WTC11 (cell line): ENCODE results near the gene GNAL. TPM values are rescaled to one million over a fixed set of nuclear protein-coding genes. Genes with fewer than 3 reads are reported as not detected.

Source experiments
- ATAC-seq: fragments of 200-7000 bp; cut with Tn5 transposase; 2 replicates; pipeline ENCODE4 v1.10.0; 2021; ENCODE audit warnings: mild to moderate bottlenecking, moderate library complexity
- CTCF ChIA-PET: fragments of 300-600 bp; sonication (Branson Sonifier 250); formaldehyde crosslinking; loops from one replicate; lab custom pipeline; 2021; ENCODE audit warnings: antibody characterized with exemption; lab: Charles Lee
- POLR2A ChIA-PET: fragments of 350-600 bp; sonication (Branson Sonifier 250); formaldehyde crosslinking; loops from one replicate; lab custom pipeline; 2021; ENCODE audit warnings: antibody characterized with exemption; lab: Charles Lee
- DNase-seq: peaks from one replicate; pipeline ENCODE4 v3.0.0; 2021; ENCODE audit warnings: low spot score
- H3K27ac Mint-ChIP-seq: 2 replicates; pipeline ENCODE4 v1.8.0; 2021; ENCODE audit warnings: mixed read lengths
- H3K27me3 Mint-ChIP-seq: 2 replicates; pipeline ENCODE4 v1.8.0; 2021; ENCODE audit warnings: low read depth, mild to moderate bottlenecking, moderate library complexity, mixed read lengths
- H3K36me3 Mint-ChIP-seq: 2 replicates; pipeline ENCODE4 v1.8.0; 2021; ENCODE audit warnings: mixed read lengths
- H3K4me1 Mint-ChIP-seq: 2 replicates; pipeline ENCODE4 v1.8.0; 2022; ENCODE audit warnings: mixed read lengths
- H3K4me3 Mint-ChIP-seq: 2 replicates; pipeline ENCODE4 v1.8.0; 2021; ENCODE audit warnings: mild to moderate bottlenecking, moderate library complexity, mixed read lengths
- H3K9me3 Mint-ChIP-seq: 2 replicates; pipeline ENCODE4 v1.8.0; 2021; ENCODE audit warnings: mixed read lengths
- ATF1 ChIP-seq: sonication (generic); formaldehyde crosslinking; IDR thresholded peaks from 2 replicates; pipeline ENCODE4 v1.8.1; 2023; ENCODE audit warnings: mild to moderate bottlenecking, moderate library complexity, missing genetic modification reagents
- ETV6 ChIP-seq: sonication (generic); formaldehyde crosslinking; IDR thresholded peaks from 2 replicates; pipeline ENCODE4 v1.8.1; 2022; ENCODE audit warnings: mild to moderate bottlenecking, missing genetic modification reagents
- GABPB1 ChIP-seq: sonication (generic); formaldehyde crosslinking; IDR thresholded peaks from 2 replicates; pipeline ENCODE4 v1.8.1; 2023; ENCODE audit warnings: mild to moderate bottlenecking, missing genetic modification reagents
- MYBL2 ChIP-seq: sonication (generic); formaldehyde crosslinking; IDR thresholded peaks from 2 replicates; pipeline ENCODE4 v1.8.1; 2023; ENCODE audit warnings: mild to moderate bottlenecking, moderate library complexity, missing genetic modification reagents
- NR1H2 ChIP-seq: sonication (generic); formaldehyde crosslinking; IDR thresholded peaks from 2 replicates; pipeline ENCODE4 v1.9.0; 2021; ENCODE audit warnings: mild to moderate bottlenecking, moderate library complexity, missing genetic modification reagents
- OVOL2 ChIP-seq: fragments of 250-450 bp; sonication (Bioruptor Pico); IDR thresholded peaks from 2 replicates; pipeline ENCODE4 v1.9.0; 2021; ENCODE audit warnings: mild to moderate bottlenecking, borderline replicate concordance
- ZNF121 ChIP-seq: sonication (generic); formaldehyde crosslinking; IDR thresholded peaks from 2 replicates; pipeline ENCODE4 v1.8.0; 2023; ENCODE audit warnings: missing genetic modification reagents
- ZNF138 ChIP-seq: sonication (generic); formaldehyde crosslinking; conservative IDR thresholded peaks from 2 replicates; pipeline ENCODE4 v1.8.1; 2022; ENCODE audit warnings: mild to moderate bottlenecking, moderate library complexity, missing genetic modification reagents
- ZNF317 ChIP-seq: sonication (generic); formaldehyde crosslinking; IDR thresholded peaks from 2 replicates; pipeline ENCODE4 v1.8.1; 2023; ENCODE audit warnings: low read depth, mild to moderate bottlenecking, moderate library complexity, missing genetic modification reagents, borderline replicate concordance
- ZNF671 ChIP-seq: fragments of 250-450 bp; sonication (Bioruptor Pico); IDR thresholded peaks from 2 replicates; pipeline ENCODE4 v1.8.0; 2021; ENCODE audit warnings: mild to moderate bottlenecking
- total RNA-seq: library from RNA; stranded (reverse); gene quantifications from 3 replicates; pipeline ENCODE4 v1.2.3, GENCODE V29; 2021
- TF ChIP-seq, protein P1 (sequence below): sonication (generic); formaldehyde crosslinking; IDR thresholded peaks from 2 replicates; pipeline ENCODE4 v1.8.0; 2022; ENCODE audit warnings: mild to moderate bottlenecking, missing genetic modification reagents
- TF ChIP-seq, protein P2 (sequence below): sonication (generic); formaldehyde crosslinking; IDR thresholded peaks from 2 replicates; pipeline ENCODE4 v1.8.1; 2023; ENCODE audit warnings: mild to moderate bottlenecking, missing genetic modification reagents, moderate library complexity
- TF ChIP-seq, protein P3 (sequence below): sonication (generic); formaldehyde crosslinking; IDR thresholded peaks from 2 replicates; pipeline ENCODE4 v1.8.0; 2022; ENCODE audit warnings: mild to moderate bottlenecking, missing genetic modification reagents
- TF ChIP-seq, protein P4 (sequence below): sonication (generic); formaldehyde crosslinking; conservative IDR thresholded peaks from 2 replicates; pipeline ENCODE4 v1.8.1; 2022; ENCODE audit warnings: mild to moderate bottlenecking, missing genetic modification reagents
- TF ChIP-seq, protein P5 (sequence below): sonication (generic); formaldehyde crosslinking; IDR thresholded peaks from 2 replicates; pipeline ENCODE4 v1.8.1; 2023; ENCODE audit warnings: mild to moderate bottlenecking, missing genetic modification reagents
- TF ChIP-seq, protein P6 (sequence below): sonication (generic); formaldehyde crosslinking; IDR thresholded peaks from 2 replicates; pipeline ENCODE4 v1.8.0; 2023; ENCODE audit warnings: missing genetic modification reagents
- TF ChIP-seq, protein P7 (sequence below): fragments of 250-450 bp; sonication (Bioruptor Pico); IDR thresholded peaks from 2 replicates; pipeline ENCODE4 v1.9.0; 2021; ENCODE audit warnings: mild to moderate bottlenecking, borderline replicate concordance
- TF ChIP-seq, protein P8 (sequence below): sonication (generic); formaldehyde crosslinking; IDR thresholded peaks from 2 replicates; pipeline ENCODE4 v1.8.1; 2022; ENCODE audit warnings: low read depth, missing genetic modification reagents, borderline replicate concordance

The GNAL gene
- total RNA-seq, 1 experiment from 2014 or later, result 22.3 TPM

DNA sequence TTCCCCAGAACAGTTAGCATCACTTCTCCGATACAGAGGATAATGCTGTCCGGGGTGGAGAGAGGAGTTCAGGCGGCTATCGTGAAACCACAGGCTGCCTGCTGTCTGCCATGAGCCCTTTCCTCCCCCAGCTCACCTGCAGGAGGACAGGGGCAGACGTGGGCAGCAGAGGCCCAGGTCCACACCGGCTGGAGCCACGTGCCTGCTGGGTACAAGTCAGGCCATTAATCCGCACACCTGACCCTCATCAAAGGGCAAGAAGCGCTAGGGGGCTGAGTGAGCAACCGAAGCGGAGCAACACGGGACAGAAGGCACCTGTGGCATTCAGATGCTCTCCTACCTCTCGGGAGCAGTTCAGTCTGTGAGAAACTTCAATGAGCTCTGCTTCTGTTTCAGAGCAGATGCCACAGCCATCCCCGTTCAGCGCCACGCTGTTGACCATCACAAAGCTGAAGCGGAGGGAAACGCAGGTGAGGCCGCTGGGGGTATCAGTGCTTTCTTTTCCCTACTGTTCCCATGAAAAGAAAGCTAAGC, 197.6 kb downstream of the GNAL start:
- POLR2A ChIA-PET, result interaction anchor here (0.7 kb wide), 2 partner anchors 95 to 153 kb away, joined by 3 read pairs; partner anchors contain the start of gene IMPA2
- CTCF ChIA-PET, result interaction anchor here (0.6 to 1.7 kb wide), 7 partner anchors 51 to 231 kb away, joined by 3 to 5 read pairs (median 4); no protein-coding TSS in a partner anchor
- TF ChIP-seq, protein P1, sequence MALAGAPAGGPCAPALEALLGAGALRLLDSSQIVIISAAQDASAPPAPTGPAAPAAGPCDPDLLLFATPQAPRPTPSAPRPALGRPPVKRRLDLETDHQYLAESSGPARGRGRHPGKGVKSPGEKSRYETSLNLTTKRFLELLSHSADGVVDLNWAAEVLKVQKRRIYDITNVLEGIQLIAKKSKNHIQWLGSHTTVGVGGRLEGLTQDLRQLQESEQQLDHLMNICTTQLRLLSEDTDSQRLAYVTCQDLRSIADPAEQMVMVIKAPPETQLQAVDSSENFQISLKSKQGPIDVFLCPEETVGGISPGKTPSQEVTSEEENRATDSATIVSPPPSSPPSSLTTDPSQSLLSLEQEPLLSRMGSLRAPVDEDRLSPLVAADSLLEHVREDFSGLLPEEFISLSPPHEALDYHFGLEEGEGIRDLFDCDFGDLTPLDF (CRISPR knock-in tag), result no peak
- no peak for TF ChIP-seq GABPB1 (CRISPR knock-in tag)
- TF ChIP-seq, protein P2, sequence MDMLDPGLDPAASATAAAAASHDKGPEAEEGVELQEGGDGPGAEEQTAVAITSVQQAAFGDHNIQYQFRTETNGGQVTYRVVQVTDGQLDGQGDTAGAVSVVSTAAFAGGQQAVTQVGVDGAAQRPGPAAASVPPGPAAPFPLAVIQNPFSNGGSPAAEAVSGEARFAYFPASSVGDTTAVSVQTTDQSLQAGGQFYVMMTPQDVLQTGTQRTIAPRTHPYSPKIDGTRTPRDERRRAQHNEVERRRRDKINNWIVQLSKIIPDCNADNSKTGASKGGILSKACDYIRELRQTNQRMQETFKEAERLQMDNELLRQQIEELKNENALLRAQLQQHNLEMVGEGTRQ, result peak; percentile 25; the same call in 1 of the 2 replicates
- Mint-ChIP-seq H3K36me3 (peaks cover 42% of the 10 kb centered on the region), H3K9me3 (no peaks in the 10 kb centered on the region), H3K4me3 (no peak overlapping the region), H3K27ac (no peak overlapping the region), H3K4me1 (peaks cover 7% of the 10 kb centered on the region), H3K27me3 (no peaks in the 10 kb centered on the region)
- ATAC-seq (no peak; the same call in 1 of the 2 replicates), DNase-seq (no peak)

DNA sequence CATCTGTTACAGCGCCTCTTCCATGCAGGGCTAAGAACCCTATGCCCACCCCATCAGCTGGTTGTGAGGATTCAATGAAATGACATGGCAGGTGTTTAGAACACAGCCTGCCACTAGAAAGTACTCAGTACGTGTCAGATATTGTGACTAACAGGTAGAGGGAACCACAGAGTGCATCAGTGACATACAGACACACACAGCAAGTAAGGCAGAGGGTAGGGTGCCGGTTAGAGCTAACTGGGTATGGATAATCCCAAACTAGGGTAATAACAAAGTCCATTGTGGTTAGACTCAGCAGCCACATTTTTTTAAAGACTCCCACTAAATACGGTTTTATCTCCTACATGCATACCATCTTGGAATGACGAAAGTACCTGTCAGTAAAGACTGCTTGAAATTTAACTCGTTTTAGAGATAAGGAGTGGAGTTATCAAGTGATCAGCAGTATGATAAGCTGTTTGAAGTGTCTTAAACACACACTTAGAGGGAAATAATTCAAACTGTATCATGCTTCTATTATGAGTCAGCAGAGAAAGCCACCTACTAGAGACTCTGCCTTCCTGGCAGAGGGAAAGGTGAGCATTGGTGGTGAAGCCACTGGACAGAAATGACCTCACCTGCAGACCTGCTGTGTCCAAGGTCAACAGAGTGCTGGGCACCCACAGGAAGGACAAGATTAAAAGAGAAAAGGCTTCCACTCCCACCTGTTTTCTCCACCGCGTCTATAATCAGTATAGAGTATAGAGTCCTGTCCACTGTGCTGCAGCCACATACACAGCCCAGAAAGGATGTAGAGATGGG, 198.5 kb downstream of the GNAL start:
- no peak overlapping the region for H3K4me3 Mint-ChIP-seq
- no peak for TF ChIP-seq ZNF317 (CRISPR knock-in tag)
- TF ChIP-seq, protein P3, sequence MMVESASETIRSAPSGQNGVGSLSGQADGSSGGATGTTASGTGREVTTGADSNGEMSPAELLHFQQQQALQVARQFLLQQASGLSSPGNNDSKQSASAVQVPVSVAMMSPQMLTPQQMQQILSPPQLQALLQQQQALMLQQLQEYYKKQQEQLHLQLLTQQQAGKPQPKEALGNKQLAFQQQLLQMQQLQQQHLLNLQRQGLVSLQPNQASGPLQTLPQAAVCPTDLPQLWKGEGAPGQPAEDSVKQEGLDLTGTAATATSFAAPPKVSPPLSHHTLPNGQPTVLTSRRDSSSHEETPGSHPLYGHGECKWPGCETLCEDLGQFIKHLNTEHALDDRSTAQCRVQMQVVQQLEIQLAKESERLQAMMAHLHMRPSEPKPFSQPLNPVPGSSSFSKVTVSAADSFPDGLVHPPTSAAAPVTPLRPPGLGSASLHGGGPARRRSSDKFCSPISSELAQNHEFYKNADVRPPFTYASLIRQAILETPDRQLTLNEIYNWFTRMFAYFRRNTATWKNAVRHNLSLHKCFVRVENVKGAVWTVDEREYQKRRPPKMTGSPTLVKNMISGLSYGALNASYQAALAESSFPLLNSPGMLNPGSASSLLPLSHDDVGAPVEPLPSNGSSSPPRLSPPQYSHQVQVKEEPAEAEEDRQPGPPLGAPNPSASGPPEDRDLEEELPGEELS, result no peak
- TF ChIP-seq NR1H2 (CRISPR knock-in tag), result no peak
- TF ChIP-seq, protein P4, sequence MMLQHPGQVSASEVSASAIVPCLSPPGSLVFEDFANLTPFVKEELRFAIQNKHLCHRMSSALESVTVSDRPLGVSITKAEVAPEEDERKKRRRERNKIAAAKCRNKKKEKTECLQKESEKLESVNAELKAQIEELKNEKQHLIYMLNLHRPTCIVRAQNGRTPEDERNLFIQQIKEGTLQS (CRISPR knock-in tag), result no peak
- TF ChIP-seq, protein P5, sequence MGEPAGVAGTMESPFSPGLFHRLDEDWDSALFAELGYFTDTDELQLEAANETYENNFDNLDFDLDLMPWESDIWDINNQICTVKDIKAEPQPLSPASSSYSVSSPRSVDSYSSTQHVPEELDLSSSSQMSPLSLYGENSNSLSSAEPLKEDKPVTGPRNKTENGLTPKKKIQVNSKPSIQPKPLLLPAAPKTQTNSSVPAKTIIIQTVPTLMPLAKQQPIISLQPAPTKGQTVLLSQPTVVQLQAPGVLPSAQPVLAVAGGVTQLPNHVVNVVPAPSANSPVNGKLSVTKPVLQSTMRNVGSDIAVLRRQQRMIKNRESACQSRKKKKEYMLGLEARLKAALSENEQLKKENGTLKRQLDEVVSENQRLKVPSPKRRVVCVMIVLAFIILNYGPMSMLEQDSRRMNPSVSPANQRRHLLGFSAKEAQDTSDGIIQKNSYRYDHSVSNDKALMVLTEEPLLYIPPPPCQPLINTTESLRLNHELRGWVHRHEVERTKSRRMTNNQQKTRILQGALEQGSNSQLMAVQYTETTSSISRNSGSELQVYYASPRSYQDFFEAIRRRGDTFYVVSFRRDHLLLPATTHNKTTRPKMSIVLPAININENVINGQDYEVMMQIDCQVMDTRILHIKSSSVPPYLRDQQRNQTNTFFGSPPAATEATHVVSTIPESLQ (CRISPR knock-in tag), result no peak
- TF ChIP-seq ZNF121 (CRISPR knock-in tag), result no peak
- no peak for TF ChIP-seq ZNF138 (CRISPR knock-in tag)
- no peak for TF ChIP-seq ETV6 (CRISPR knock-in tag)
- no peak for TF ChIP-seq ZNF671 (CRISPR knock-in tag)
- TF ChIP-seq, protein P6, sequence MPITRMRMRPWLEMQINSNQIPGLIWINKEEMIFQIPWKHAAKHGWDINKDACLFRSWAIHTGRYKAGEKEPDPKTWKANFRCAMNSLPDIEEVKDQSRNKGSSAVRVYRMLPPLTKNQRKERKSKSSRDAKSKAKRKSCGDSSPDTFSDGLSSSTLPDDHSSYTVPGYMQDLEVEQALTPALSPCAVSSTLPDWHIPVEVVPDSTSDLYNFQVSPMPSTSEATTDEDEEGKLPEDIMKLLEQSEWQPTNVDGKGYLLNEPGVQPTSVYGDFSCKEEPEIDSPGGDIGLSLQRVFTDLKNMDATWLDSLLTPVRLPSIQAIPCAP, result no peak
- TF ChIP-seq, protein P7, sequence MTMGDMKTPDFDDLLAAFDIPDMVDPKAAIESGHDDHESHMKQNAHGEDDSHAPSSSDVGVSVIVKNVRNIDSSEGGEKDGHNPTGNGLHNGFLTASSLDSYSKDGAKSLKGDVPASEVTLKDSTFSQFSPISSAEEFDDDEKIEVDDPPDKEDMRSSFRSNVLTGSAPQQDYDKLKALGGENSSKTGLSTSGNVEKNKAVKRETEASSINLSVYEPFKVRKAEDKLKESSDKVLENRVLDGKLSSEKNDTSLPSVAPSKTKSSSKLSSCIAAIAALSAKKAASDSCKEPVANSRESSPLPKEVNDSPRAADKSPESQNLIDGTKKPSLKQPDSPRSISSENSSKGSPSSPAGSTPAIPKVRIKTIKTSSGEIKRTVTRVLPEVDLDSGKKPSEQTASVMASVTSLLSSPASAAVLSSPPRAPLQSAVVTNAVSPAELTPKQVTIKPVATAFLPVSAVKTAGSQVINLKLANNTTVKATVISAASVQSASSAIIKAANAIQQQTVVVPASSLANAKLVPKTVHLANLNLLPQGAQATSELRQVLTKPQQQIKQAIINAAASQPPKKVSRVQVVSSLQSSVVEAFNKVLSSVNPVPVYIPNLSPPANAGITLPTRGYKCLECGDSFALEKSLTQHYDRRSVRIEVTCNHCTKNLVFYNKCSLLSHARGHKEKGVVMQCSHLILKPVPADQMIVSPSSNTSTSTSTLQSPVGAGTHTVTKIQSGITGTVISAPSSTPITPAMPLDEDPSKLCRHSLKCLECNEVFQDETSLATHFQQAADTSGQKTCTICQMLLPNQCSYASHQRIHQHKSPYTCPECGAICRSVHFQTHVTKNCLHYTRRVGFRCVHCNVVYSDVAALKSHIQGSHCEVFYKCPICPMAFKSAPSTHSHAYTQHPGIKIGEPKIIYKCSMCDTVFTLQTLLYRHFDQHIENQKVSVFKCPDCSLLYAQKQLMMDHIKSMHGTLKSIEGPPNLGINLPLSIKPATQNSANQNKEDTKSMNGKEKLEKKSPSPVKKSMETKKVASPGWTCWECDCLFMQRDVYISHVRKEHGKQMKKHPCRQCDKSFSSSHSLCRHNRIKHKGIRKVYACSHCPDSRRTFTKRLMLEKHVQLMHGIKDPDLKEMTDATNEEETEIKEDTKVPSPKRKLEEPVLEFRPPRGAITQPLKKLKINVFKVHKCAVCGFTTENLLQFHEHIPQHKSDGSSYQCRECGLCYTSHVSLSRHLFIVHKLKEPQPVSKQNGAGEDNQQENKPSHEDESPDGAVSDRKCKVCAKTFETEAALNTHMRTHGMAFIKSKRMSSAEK (CRISPR knock-in tag), result no peak
- TF ChIP-seq ATF1 (CRISPR knock-in tag), result no peak
- no peak for TF ChIP-seq OVOL2 (CRISPR knock-in tag)
- TF ChIP-seq, protein P8, sequence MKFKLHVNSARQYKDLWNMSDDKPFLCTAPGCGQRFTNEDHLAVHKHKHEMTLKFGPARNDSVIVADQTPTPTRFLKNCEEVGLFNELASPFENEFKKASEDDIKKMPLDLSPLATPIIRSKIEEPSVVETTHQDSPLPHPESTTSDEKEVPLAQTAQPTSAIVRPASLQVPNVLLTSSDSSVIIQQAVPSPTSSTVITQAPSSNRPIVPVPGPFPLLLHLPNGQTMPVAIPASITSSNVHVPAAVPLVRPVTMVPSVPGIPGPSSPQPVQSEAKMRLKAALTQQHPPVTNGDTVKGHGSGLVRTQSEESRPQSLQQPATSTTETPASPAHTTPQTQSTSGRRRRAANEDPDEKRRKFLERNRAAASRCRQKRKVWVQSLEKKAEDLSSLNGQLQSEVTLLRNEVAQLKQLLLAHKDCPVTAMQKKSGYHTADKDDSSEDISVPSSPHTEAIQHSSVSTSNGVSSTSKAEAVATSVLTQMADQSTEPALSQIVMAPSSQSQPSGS (CRISPR knock-in tag), result no peak
- no peak for TF ChIP-seq MYBL2 (CRISPR knock-in tag)

More for the DNA sequence above, 198.5 kb downstream of the GNAL start:
- ChIA-PET CTCF (interaction anchor here (0.6 to 1.2 kb wide), 6 partner anchors 50 to 232 kb away, joined by 3 to 5 read pairs (median 4); no protein-coding TSS in a partner anchor), POLR2A (interaction anchor here (0.7 kb wide), 2 partner anchors 94 to 154 kb away, joined by 3 read pairs; partner anchors contain the start of gene IMPA2)
- no peaks in the 10 kb centered on the region for H3K9me3 Mint-ChIP-seq
- no peak for DNase-seq
- ATAC-seq, result no peak
- H3K4me1 Mint-ChIP-seq, result peaks cover 7% of the 10 kb centered on the region
- H3K36me3 Mint-ChIP-seq, result peaks cover 38% of the 10 kb centered on the region
- H3K27ac Mint-ChIP-seq, result peak overlapping the region; percentile 85; the same call in 1 of the 2 replicates
- H3K27me3 Mint-ChIP-seq, result no peaks in the 10 kb centered on the region
